ENCODE results near the gene ADAMTS17. TPM values are rescaled to one million over a fixed set of nuclear protein-coding genes. Genes with fewer than 3 reads are reported as not detected.

The ADAMTS17 gene
- total RNA-seq, 2 experiments from 2014 or later = 4.1 to 5.0 TPM

GRCh38 chr15:100193277-100193860 is 148.4 kb downstream of the ADAMTS17 start:
- H3K36me3 Mint-ChIP-seq (ENCODE audit: low read depth) = no peaks in the 10 kb centered on the region
- no peaks in the 10 kb centered on the region for H3K4me1 Mint-ChIP-seq
- H3K9me3 Mint-ChIP-seq = no peaks in the 10 kb centered on the region
- DNase-seq = no peak
- POLR2A ChIA-PET = no interaction called here
- H3K27ac Mint-ChIP-seq = no peak overlapping the region
- CTCF ChIA-PET = no interaction called here
- no peaks in the 10 kb centered on the region for H3K27me3 Mint-ChIP-seq
- H3K4me3 Mint-ChIP-seq = no peak overlapping the region

- DNase-seq = no peak
- POLR2A ChIA-PET = no interaction called here
- Mint-ChIP-seq H3K4me3 (no peak overlapping the region), H3K27ac (no peak overlapping the region), H3K9me3 (no peaks in the 10 kb centered on the region), H3K4me1 (no peaks in the 10 kb centered on the region), H3K27me3 (no peaks in the 10 kb centered on the region), H3K36me3 (ENCODE audit: low read depth) (no peaks in the 10 kb centered on the region)
- CTCF ChIA-PET = no interaction called here
These were observed 149.4 kb downstream of the ADAMTS17 start for GRCh38 chr15:100192097-100193080.

GRCh38 chr15:100191161-100191560 is 150.6 kb downstream of the ADAMTS17 start:
- no peaks in the 10 kb centered on the region for H3K27me3 Mint-ChIP-seq
- no peaks in the 10 kb centered on the region for H3K36me3 Mint-ChIP-seq (ENCODE audit: low read depth)
- no peak overlapping the region for H3K27ac Mint-ChIP-seq
- ChIA-PET POLR2A (no interaction called here), CTCF (no interaction called here)
- DNase-seq = no peak
- H3K4me3 Mint-ChIP-seq = no peak overlapping the region
- no peaks in the 10 kb centered on the region for H3K4me1 Mint-ChIP-seq
- no peaks in the 10 kb centered on the region for H3K9me3 Mint-ChIP-seq

- no peak overlapping the region for H3K4me3 Mint-ChIP-seq
- no peaks in the 10 kb centered on the region for H3K4me1 Mint-ChIP-seq
- POLR2A ChIA-PET = no interaction called here
- no peaks in the 10 kb centered on the region for H3K9me3 Mint-ChIP-seq
- H3K27ac Mint-ChIP-seq = no peak overlapping the region
- CTCF ChIA-PET = no interaction called here
- no peak for DNase-seq
- H3K27me3 Mint-ChIP-seq = no peaks in the 10 kb centered on the region
- H3K36me3 Mint-ChIP-seq (ENCODE audit: low read depth) = no peaks in the 10 kb centered on the region
These were observed 151.1 kb downstream of the ADAMTS17 start for GRCh38 chr15:100190675-100191074.

GRCh38 chr15:100189849-100190248 is 151.9 kb downstream of the ADAMTS17 start:
- no peak overlapping the region for H3K4me3 Mint-ChIP-seq
- no peak for DNase-seq
- no peaks in the 10 kb centered on the region for H3K27me3 Mint-ChIP-seq
- CTCF ChIA-PET = no interaction called here
- H3K4me1 Mint-ChIP-seq = no peaks in the 10 kb centered on the region
- POLR2A ChIA-PET = no interaction called here
- no peak overlapping the region for H3K27ac Mint-ChIP-seq
- no peaks in the 10 kb centered on the region for H3K36me3 Mint-ChIP-seq (ENCODE audit: low read depth)
- H3K9me3 Mint-ChIP-seq = no peaks in the 10 kb centered on the region

- ChIA-PET POLR2A (no interaction called here), CTCF (no interaction called here)
- Mint-ChIP-seq H3K36me3 (ENCODE audit: low read depth) (no peaks in the 10 kb centered on the region), H3K4me3 (no peak overlapping the region), H3K27ac (no peak overlapping the region), H3K4me1 (no peaks in the 10 kb centered on the region), H3K27me3 (no peaks in the 10 kb centered on the region), H3K9me3 (no peaks in the 10 kb centered on the region)
- DNase-seq = no peak
These were observed 152.5 kb downstream of the ADAMTS17 start for GRCh38 chr15:100189319-100189718.

GRCh38 chr15:100187677-100188076 is 154.1 kb downstream of the ADAMTS17 start:
- DNase-seq = no peak
- CTCF ChIA-PET = no interaction called here
- POLR2A ChIA-PET = no interaction called here
- no peak overlapping the region for H3K27ac Mint-ChIP-seq
- no peaks in the 10 kb centered on the region for H3K27me3 Mint-ChIP-seq
- H3K4me3 Mint-ChIP-seq = no peak overlapping the region
- no peaks in the 10 kb centered on the region for H3K4me1 Mint-ChIP-seq
- no peaks in the 10 kb centered on the region for H3K9me3 Mint-ChIP-seq
- H3K36me3 Mint-ChIP-seq (ENCODE audit: low read depth) = no peaks in the 10 kb centered on the region

- Mint-ChIP-seq H3K4me3 (no peak overlapping the region), H3K4me1 (no peaks in the 10 kb centered on the region), H3K36me3 (ENCODE audit: low read depth) (no peaks in the 10 kb centered on the region), H3K9me3 (no peaks in the 10 kb centered on the region), H3K27ac (no peak overlapping the region), H3K27me3 (no peaks in the 10 kb centered on the region)
- ChIA-PET POLR2A (no interaction called here), CTCF (interaction anchor here (0.6 kb wide), 1 partner anchor 17 kb away, joined by 3 read pairs; no protein-coding TSS in a partner anchor)
- DNase-seq = no peak
These were observed 154.8 kb downstream of the ADAMTS17 start for GRCh38 chr15:100186960-100187359.

GRCh38 chr15:100186366-100186765 is 155.4 kb downstream of the ADAMTS17 start:
- CTCF ChIA-PET = interaction anchor here (1.5 kb wide), 1 partner anchor 13 kb away, joined by 3 read pairs; no protein-coding TSS in a partner anchor
- H3K4me1 Mint-ChIP-seq = no peaks in the 10 kb centered on the region
- DNase-seq = no peak
- POLR2A ChIA-PET = no interaction called here
- no peak overlapping the region for H3K27ac Mint-ChIP-seq
- no peak overlapping the region for H3K4me3 Mint-ChIP-seq
- no peaks in the 10 kb centered on the region for H3K36me3 Mint-ChIP-seq (ENCODE audit: low read depth)
- H3K27me3 Mint-ChIP-seq = no peaks in the 10 kb centered on the region
- no peaks in the 10 kb centered on the region for H3K9me3 Mint-ChIP-seq

GRCh38 chr15:100183921-100184495 is 157.8 kb downstream of the ADAMTS17 start:
- DNase-seq = no peak
- ChIA-PET POLR2A (no interaction called here), CTCF (no interaction called here)
- Mint-ChIP-seq H3K27ac (no peak overlapping the region), H3K9me3 (no peaks in the 10 kb centered on the region), H3K4me3 (no peak overlapping the region), H3K4me1 (no peaks in the 10 kb centered on the region), H3K27me3 (peaks cover 3% of the 10 kb centered on the region), H3K36me3 (ENCODE audit: low read depth) (no peaks in the 10 kb centered on the region)

GRCh38 chr15:100180921-100181320 is 160.9 kb downstream of the ADAMTS17 start:
- no peak for DNase-seq
- H3K4me1 Mint-ChIP-seq = no peaks in the 10 kb centered on the region
- no peak overlapping the region for H3K4me3 Mint-ChIP-seq
- ChIA-PET CTCF (no interaction called here), POLR2A (no interaction called here)
- no peaks in the 10 kb centered on the region for H3K36me3 Mint-ChIP-seq (ENCODE audit: low read depth)
- H3K9me3 Mint-ChIP-seq = peaks cover 8% of the 10 kb centered on the region
- peaks cover 6% of the 10 kb centered on the region for H3K27me3 Mint-ChIP-seq
- no peak overlapping the region for H3K27ac Mint-ChIP-seq

GRCh38 chr15:100175406-100176114 is 166.2 kb downstream of the ADAMTS17 start:
- Mint-ChIP-seq H3K36me3 (ENCODE audit: low read depth) (no peaks in the 10 kb centered on the region), H3K9me3 (peaks cover 17% of the 10 kb centered on the region), H3K27ac (no peak overlapping the region), H3K4me1 (peaks cover 1% of the 10 kb centered on the region), H3K4me3 (no peak overlapping the region), H3K27me3 (peaks cover 6% of the 10 kb centered on the region)
- ChIA-PET POLR2A (no interaction called here), CTCF (no interaction called here)
- no peak for DNase-seq

GRCh38 chr15:100174904-100175275 is 166.9 kb downstream of the ADAMTS17 start:
- H3K27me3 Mint-ChIP-seq = peaks cover 6% of the 10 kb centered on the region

More at GRCh38 chr15:100174904-100175275, 166.9 kb downstream of the ADAMTS17 start:
- H3K27ac Mint-ChIP-seq = no peak overlapping the region
- ChIA-PET CTCF (no interaction called here), POLR2A (no interaction called here)
- no peaks in the 10 kb centered on the region for H3K36me3 Mint-ChIP-seq (ENCODE audit: low read depth)
- DNase-seq = no peak
- peaks cover 6% of the 10 kb centered on the region for H3K4me1 Mint-ChIP-seq
- H3K4me3 Mint-ChIP-seq = no peak overlapping the region
- peaks cover 17% of the 10 kb centered on the region for H3K9me3 Mint-ChIP-seq
